ENCODE data around the gene LMTK2.
A peak's percentile ranks its signal among the peaks of the same experiment; 100 is the strongest.

The LMTK2 gene

GRCh38 chr7:98204670-98205069 is 98.0 kb downstream of the LMTK2 start:
- no peaks in the 10 kb centered on the region for H3K9me3 Mint-ChIP-seq
- H3K4me3 Mint-ChIP-seq, result no peak overlapping the region
- H3K4me1 Mint-ChIP-seq (ENCODE audit: low read depth), result peaks cover 54% of the 10 kb centered on the region
- DNase-seq, result peak; percentile 22
- no peaks in the 10 kb centered on the region for H3K27me3 Mint-ChIP-seq
- no peak overlapping the region for H3K27ac Mint-ChIP-seq
- H3K36me3 Mint-ChIP-seq (ENCODE audit: low read depth), result peaks cover 60% of the 10 kb centered on the region

GRCh38 chr7:98205162-98205845 is 98.6 kb downstream of the LMTK2 start:
- Mint-ChIP-seq H3K27me3 (no peaks in the 10 kb centered on the region), H3K4me3 (no peak overlapping the region), H3K4me1 (ENCODE audit: low read depth) (peaks cover 50% of the 10 kb centered on the region), H3K27ac (no peak overlapping the region), H3K36me3 (ENCODE audit: low read depth) (peaks cover 58% of the 10 kb centered on the region), H3K9me3 (no peaks in the 10 kb centered on the region)
- DNase-seq, result peak; percentile 24

DNA sequence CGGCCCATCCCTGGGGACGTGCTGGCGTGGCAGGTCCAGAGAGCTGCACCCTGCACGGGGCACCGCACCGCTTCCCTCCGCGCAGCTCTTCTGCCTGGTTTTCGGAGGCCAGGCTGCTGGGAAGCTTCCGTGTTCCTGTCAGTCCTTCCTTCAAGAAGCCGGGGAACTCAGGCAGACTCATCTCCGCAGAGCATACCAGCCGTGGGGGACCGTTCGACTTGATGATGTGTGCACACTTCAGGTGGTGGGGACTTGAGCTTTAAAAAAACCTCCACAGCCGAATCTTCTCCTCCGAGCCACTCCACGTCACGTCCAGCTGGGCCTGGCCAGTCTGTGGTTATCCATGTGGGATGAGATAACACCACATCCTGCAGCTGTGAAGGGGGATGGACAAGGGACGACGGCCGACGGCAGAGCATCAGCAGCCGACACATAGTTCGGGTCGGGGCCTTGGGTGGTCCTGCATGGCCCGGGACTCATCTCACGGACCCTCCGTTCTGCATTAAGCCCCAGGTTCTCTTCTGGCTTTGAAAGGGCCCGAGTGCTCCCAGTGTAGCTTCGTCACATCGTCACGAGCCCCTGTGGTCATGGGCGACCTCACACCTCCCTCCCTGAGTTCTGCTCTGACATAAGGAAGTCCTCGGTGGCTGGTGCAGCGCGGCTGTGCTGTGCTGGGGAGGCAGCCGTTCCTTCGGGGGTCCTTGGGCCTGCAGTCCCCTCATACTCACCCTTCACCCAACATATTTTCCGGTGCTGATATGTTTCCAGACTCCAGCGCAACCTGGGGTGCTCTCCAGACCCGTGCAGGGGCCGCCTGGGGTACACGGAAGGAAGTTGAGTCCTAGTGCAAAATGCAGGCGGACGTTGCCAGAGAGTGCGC is 100.0 kb downstream of the LMTK2 start:
- H3K9me3 Mint-ChIP-seq, result no peaks in the 10 kb centered on the region
- peak; percentile 23 for DNase-seq
- no peak overlapping the region for H3K4me3 Mint-ChIP-seq
- peaks cover 38% of the 10 kb centered on the region for H3K4me1 Mint-ChIP-seq (ENCODE audit: low read depth)
- peaks cover 56% of the 10 kb centered on the region for H3K36me3 Mint-ChIP-seq (ENCODE audit: low read depth)
- no peaks in the 10 kb centered on the region for H3K27me3 Mint-ChIP-seq
- no peak overlapping the region for H3K27ac Mint-ChIP-seq

DNA sequence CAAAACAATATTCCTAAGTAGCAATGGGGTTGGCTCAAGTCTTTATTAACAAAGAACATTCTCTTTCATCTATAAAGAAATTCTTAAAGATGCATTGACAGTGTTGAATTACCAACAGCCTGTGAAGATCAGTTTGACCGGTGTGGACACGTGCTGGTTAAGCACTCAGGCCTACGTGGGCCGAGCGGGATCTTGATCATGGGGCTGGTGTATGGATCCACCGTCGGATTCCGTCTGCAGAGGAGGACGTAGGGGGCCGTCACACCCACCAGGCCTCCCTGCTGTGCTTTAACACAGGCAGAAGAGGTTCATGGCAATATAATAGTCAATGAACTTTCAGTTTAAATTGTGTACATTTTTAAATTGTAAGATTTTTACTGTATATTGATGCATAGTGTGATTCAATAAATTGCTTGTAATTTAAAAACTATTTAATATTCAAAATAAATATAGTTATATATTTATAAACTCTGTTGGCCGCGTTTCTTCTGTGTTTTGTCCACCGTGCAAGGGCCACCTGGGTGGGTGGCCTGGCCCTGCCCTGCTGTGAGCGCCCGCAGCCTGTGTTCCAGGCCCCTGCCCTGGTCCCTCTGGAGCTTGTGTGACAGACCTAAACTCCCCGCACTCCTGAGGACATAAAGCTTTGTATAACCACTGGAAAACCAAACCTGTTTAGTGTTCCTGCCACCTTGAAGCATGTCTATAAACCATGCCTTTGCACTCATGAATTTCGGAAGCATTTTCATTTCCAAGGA is 102.7 kb downstream of the LMTK2 start:
- Mint-ChIP-seq H3K9me3 (no peaks in the 10 kb centered on the region), H3K27me3 (no peaks in the 10 kb centered on the region), H3K4me3 (peak overlapping the region; percentile 43), H3K36me3 (ENCODE audit: low read depth) (peaks cover 42% of the 10 kb centered on the region), H3K4me1 (ENCODE audit: low read depth) (peaks cover 15% of the 10 kb centered on the region), H3K27ac (no peak overlapping the region)
- DNase-seq, result peak; percentile 22

DNA sequence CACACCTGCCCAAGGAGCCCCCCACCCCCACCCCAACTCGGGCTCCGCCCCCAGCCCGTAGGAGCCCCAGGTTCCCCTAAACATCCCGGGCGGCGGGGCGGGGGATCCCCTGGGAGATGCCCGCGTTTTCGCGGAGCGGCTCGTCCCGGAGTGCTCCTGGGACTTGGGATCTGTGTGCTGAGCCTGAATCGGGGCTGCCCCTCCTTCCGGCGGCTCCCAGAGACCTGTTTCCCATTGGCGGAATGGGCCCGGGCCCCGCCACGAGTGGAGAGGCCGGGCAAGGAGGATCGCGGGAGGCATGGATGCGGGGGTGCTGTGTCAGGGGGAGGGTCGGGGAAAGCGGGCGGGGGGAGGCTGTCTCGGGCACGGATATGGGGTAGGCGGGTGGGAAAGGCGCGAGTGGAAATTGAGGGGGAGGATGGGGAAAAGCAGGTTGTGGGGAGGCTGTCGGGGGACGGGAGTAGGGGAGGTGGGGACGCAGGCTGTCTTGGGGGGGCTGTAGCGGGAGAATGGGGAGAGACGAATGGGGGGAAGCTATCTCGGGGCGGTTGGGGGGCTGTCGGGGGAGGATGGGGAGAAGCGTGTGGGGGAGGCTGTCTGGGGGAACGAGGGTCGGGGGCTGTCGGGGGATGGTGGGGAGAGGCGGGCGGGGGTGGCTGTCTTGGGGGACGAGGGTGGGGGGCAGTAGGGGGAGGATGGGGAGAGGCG is 104.0 kb downstream of the LMTK2 start:
- no peak for DNase-seq
- Mint-ChIP-seq H3K27me3 (no peaks in the 10 kb centered on the region), H3K9me3 (no peaks in the 10 kb centered on the region), H3K27ac (no peak overlapping the region), H3K4me3 (peak overlapping the region; percentile 35), H3K36me3 (ENCODE audit: low read depth) (peaks cover 34% of the 10 kb centered on the region), H3K4me1 (ENCODE audit: low read depth) (peaks cover 7% of the 10 kb centered on the region)

DNA sequence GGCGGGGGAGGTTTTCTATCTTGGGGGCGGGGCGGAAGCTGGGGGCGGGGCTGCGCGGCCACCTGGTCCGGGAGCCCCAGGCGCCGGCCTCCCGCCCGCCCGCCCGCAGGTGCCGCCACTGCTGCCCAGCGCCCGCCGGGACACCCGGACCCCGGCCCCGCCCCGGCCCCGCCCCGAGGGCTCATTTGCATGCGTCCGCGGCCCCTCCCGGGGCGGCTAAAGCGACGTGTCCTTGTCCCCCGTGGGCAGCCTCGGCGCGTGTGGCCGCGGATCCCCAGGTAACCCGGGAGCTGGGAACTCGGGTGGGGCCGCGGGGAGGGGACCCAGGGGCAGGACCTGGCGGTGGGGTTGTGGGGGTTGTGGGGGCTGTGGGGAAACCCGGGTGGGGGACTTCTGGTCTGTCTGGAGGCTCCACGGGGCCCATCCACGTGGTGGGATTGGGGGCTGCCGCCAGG is 104.6 kb downstream of the LMTK2 start, which contains the start of gene BHLHA15:
Gene BHLHA15 (plus strand): TSS at position 219 of the 455 bp plus-strand sequence. CDS start 871 bp downstream, outside the sequence.
- H3K4me1 Mint-ChIP-seq (ENCODE audit: low read depth), result peaks cover 5% of the 10 kb centered on the region
- peak within 1 kb of the TSS; percentile 71 for H3K27ac Mint-ChIP-seq
- H3K4me3 Mint-ChIP-seq, result peak within 1 kb of the TSS; percentile 63
- DNase-seq, result peak; percentile 50
- no peaks in the 10 kb centered on the region for H3K27me3 Mint-ChIP-seq
- peaks cover 34% of the 10 kb centered on the region for H3K36me3 Mint-ChIP-seq (ENCODE audit: low read depth)
- H3K9me3 Mint-ChIP-seq, result no peaks in the 10 kb centered on the region

DNA sequence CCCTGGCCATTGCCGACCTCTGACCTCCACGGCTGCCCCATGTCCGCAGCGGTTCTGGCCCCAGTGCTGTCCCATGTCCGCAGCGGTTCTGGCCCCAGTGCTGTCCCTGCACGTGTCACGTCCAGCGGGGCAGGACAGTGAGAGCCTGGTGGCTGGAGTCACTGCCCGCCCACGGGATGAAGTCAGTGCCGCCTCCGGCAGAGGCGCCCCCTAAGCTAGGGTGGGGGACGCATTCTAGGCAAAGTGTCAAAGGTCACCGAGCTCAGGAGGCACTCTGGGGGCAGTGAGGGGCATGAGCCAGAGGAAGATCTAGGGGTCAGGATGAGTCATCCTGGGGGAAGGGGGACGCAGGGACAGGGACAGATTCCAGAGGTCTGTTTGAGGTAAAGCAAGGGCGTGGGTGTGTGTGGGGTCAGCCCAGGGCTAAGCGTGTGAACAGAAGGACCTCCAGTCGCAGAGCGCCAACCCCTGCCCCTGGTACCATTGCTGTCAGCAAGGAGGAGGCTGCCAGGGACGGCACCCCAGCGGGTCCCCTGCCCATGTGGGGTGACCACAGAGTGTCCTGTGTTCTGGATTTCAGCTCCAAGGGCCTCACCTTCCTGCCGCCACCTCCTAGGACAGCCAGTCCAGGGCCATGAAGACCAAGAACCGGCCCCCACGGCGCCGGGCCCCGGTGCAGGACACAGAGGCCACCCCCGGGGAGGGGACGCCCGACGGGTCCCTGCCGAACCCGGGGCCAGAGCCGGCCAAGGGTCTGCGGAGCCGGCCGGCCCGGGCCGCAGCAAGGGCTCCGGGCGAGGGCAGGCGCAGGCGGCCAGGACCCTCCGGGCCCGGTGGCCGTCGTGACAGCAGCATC is 105.2 kb downstream of the LMTK2 start:
- H3K4me3 Mint-ChIP-seq, result peak overlapping the region; percentile 63
- no peak for DNase-seq
- H3K27me3 Mint-ChIP-seq, result no peaks in the 10 kb centered on the region
- H3K36me3 Mint-ChIP-seq (ENCODE audit: low read depth), result peaks cover 33% of the 10 kb centered on the region
- H3K4me1 Mint-ChIP-seq (ENCODE audit: low read depth), result peaks cover 5% of the 10 kb centered on the region
- H3K27ac Mint-ChIP-seq, result peak overlapping the region; percentile 71
- no peaks in the 10 kb centered on the region for H3K9me3 Mint-ChIP-seq

DNA sequence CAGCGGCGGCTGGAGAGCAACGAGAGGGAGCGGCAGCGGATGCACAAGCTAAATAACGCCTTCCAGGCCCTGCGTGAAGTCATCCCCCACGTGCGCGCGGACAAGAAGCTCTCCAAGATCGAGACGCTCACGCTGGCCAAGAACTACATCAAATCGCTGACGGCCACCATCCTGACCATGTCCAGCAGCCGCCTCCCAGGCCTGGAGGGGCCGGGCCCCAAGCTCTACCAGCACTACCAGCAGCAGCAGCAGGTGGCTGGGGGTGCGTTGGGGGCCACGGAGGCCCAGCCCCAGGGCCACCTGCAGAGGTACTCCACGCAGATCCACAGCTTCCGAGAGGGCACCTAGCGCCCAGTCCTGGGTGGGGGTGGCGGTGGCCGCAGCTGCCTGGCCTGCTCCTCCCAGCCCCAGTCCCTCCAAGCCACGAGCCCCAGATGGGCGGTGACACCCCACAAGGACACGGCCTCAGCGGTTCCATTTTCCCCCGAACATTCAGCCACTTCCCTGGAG is 105.9 kb downstream of the LMTK2 start:
- Mint-ChIP-seq H3K27ac (no peak overlapping the region), H3K4me1 (ENCODE audit: low read depth) (peaks cover 5% of the 10 kb centered on the region), H3K36me3 (ENCODE audit: low read depth) (peaks cover 28% of the 10 kb centered on the region), H3K9me3 (no peaks in the 10 kb centered on the region), H3K27me3 (no peaks in the 10 kb centered on the region), H3K4me3 (peak overlapping the region; percentile 29)
- DNase-seq, result no peak

DNA sequence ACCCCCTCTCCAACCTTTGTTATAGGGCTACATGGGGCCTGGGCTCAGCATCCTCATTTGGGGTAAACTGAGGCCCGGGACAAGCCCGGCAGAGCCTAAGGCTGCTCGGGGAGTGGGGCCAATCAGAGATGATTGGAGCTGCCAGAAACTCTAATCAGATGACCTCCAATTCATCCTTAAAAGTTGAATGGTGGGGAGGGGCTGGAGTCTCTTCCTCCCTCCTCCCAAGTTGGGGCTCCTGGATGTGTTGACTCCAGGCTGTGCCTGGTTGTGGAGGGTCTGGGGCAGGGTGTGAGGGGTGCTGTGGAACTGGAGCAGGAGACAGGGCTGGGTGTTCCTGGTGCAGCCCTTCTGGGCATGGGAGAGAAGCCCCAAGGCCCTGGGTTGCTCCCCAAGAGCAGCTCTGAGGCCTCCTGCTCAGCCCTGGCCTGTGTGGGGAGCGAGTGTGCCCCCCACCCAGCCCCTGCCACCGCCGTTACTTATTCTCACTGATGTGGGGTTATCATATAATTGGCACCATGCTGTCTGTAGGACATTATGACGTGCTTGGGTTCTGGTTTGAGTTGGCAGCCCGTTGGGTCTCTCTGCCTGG is 106.7 kb downstream of the LMTK2 start:
- Mint-ChIP-seq H3K27ac (no peak overlapping the region), H3K4me3 (no peak overlapping the region), H3K36me3 (ENCODE audit: low read depth) (peaks cover 26% of the 10 kb centered on the region), H3K27me3 (no peaks in the 10 kb centered on the region), H3K4me1 (ENCODE audit: low read depth) (peaks cover 9% of the 10 kb centered on the region), H3K9me3 (no peaks in the 10 kb centered on the region)
- no peak for DNase-seq

DNA sequence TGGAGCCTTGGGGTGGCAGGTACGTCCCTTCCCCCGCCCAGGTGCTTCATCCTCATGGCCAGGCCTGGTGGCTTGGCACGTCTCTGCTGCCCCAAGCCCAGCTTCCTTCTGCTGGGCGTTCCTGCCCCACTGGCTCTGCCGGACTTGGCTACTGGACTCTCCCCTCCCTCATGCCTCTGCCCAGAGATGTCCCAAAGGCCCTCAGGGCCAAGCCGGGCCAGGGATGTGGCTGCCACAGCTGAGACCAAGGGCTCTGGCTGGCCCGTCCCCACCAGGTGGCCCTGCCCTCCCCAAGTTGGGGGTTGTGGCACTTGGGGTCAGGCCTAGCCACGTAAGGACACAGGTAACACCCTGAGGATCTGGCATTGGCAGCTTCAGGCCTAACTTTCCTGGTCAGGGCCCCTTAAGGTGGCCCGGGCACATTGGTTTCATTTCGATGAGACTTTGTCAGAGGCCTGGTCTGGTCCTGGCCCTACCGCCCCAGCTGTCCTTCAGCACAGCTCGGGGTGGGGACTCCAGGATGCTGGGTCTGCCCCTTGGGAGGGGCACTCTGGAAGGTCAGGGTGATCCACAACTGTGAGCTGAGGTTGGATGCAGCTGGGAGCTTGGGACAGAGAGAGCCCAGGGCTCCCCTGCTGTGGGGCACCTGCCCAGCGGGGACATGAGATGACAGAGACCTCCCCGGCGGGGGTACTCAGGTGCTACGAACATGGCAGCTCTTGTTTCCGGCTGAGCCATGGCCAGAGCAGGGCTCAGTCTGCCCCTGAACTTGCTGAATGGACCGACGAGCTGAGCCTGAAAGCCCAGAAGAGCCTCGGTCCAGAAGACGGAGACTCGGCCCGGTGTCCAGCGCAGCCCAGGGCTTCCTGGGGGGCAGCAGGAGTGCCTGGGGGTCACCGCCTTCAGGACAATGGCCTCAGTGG is 107.5 kb downstream of the LMTK2 start:
- Mint-ChIP-seq H3K27ac (no peak overlapping the region), H3K27me3 (no peaks in the 10 kb centered on the region), H3K4me3 (no peak overlapping the region), H3K36me3 (ENCODE audit: low read depth) (peaks cover 28% of the 10 kb centered on the region), H3K9me3 (no peaks in the 10 kb centered on the region), H3K4me1 (ENCODE audit: low read depth) (peaks cover 15% of the 10 kb centered on the region)
- DNase-seq, result no peak

DNA sequence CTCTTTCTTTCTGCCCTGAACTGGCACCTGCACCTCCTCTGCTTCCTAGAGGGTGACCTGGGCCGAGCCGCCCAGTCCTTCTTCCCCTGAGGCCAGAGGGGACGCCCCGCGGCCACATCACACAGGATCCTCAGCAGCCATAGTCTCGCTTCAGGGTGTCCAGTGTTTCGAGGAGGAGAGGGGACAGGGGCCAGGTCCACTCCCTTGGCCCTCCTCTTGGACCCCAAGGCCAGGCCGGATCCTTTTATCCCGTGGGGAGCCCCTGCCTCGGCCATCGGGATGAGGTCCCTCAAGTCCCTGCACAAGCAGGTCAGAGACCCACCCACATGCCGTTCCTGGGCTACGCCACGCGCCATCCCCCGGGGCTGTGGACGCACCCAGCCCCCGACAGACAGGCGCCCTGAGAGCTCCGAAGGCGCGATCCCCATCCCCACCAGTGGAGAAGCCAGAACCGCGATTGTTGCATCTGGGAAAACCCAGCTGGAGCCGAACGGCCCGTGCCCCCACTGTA is 108.2 kb downstream of the LMTK2 start:
- Mint-ChIP-seq H3K27ac (no peak overlapping the region), H3K27me3 (no peaks in the 10 kb centered on the region), H3K36me3 (ENCODE audit: low read depth) (peaks cover 33% of the 10 kb centered on the region), H3K9me3 (no peaks in the 10 kb centered on the region), H3K4me3 (no peak overlapping the region), H3K4me1 (ENCODE audit: low read depth) (peaks cover 21% of the 10 kb centered on the region)
- no peak for DNase-seq

Data from activated T-cell treated with anti-CD3 and anti-CD28 coated beads, Interleukin-2, amount 50 U/mL, for 24 hours (primary cell).